H1 (cell line): ENCODE results near the gene APOL1. TPM values are rescaled to one million over a fixed set of nuclear protein-coding genes. Genes with fewer than 3 reads are reported as not detected.

Experiments used
- CTCF ChIA-PET: fragments of 300-600 bp; sonication (Branson Sonifier 250); formaldehyde crosslinking; loops from one replicate; lab custom pipeline; 2021; ENCODE audit not compliant: partially characterized antibody; lab: Charles Lee
- POLR2A ChIA-PET: fragments of 300-600 bp; sonication (Branson Sonifier 250); formaldehyde crosslinking; loops from one replicate; lab custom pipeline; 2021; ENCODE audit warnings: inconsistent platforms; ENCODE audit not compliant: partially characterized antibody; lab: Charles Lee
- DNase-seq, 2 experiments: peaks; one replicate each; pipeline versions ENCODE4 v3.0.0 to v3.0.0-alpha.2; 2010 to 2022; ENCODE audit warnings: low spot score in 2 of 2, low read depth in 1 of 2, mixed read lengths in 1 of 2
- FAIRE-seq: peaks from 2 replicates; lab custom pipeline; 2011; peaks lifted over from hg19 to GRCh38; lab: Jason Lieb, UNC
- H2AFZ ChIP-seq: 2 replicates; pipeline ENCODE4 v1.8.1; 2012; ENCODE audit warnings: low read length, inconsistent platforms
- H2AK5ac ChIP-seq: 2 replicates; pipeline ENCODE4 v1.6.1; 2013; ENCODE audit warnings: low read depth, low read length
- H2BK120ac ChIP-seq: replicated peaks from 2 replicates; pipeline ENCODE3; 2013; ENCODE audit warnings: low read depth, low read length, inconsistent platforms
- H2BK12ac ChIP-seq: 2 replicates; pipeline ENCODE4 v1.6.1; 2013; ENCODE audit warnings: low read depth, low read length
- H2BK15ac ChIP-seq: 2 replicates; pipeline ENCODE4 v1.6.1; 2013; ENCODE audit warnings: low read length
- H2BK20ac ChIP-seq: 2 replicates; pipeline ENCODE4 v1.6.1; 2013; ENCODE audit warnings: low read length
- H2BK5ac ChIP-seq: 2 replicates; pipeline ENCODE4 v1.6.1; 2013; ENCODE audit warnings: low read depth, low read length
- H3K14ac ChIP-seq: 2 replicates; pipeline ENCODE4 v1.6.1; 2013; ENCODE audit warnings: inconsistent platforms; ENCODE audit not compliant: insufficient read length
- H3K18ac ChIP-seq: 2 replicates; pipeline ENCODE4 v1.6.1; 2013; ENCODE audit warnings: low read length; ENCODE audit errors: extremely low read depth
- H3K23ac ChIP-seq: 2 replicates; pipeline ENCODE4 v1.6.1; 2013; ENCODE audit warnings: inconsistent platforms; ENCODE audit not compliant: insufficient read length
- H3K23me2 ChIP-seq: 2 replicates; pipeline ENCODE4 v1.6.1; 2013; ENCODE audit warnings: low read depth, low read length
- H3K27ac ChIP-seq: 2 replicates; pipeline ENCODE4 v1.6.1; 2011; ENCODE audit warnings: low read depth, low read length, inconsistent platforms
- H3K27me3 ChIP-seq, 4 experiments: replicated peaks in 1 of 4; 1 replicate in 1 of 4; 2 replicates in 3 of 4; pipeline versions ENCODE4 v1.6.1 to v1.8.1; 2011 to 2013; ENCODE audit warnings: low read length in 3 of 4, mild to moderate bottlenecking in 3 of 4, inconsistent platforms in 2 of 4, mixed read lengths in 2 of 4, moderate library complexity in 1 of 4; ENCODE audit not compliant: control insufficient read depth in 3 of 4, insufficient read depth in 3 of 4; ENCODE audit errors: extremely low read depth in 1 of 4
- H3K36me3 ChIP-seq, 4 experiments: 2 replicates each; pipeline versions ENCODE4 v1.6.1 to v1.8.1; 2011 to 2013; ENCODE audit warnings: mild to moderate bottlenecking in 4 of 4, low read length in 3 of 4, moderate library complexity in 2 of 4, control low read depth in 1 of 4, inconsistent platforms in 1 of 4; ENCODE audit not compliant: insufficient read depth in 4 of 4, control insufficient read depth in 2 of 4
- H3K4ac ChIP-seq: replicated peaks from 2 replicates; pipeline ENCODE3; 2013; ENCODE audit warnings: low read length, low read depth, mixed read lengths, inconsistent platforms; ENCODE audit not compliant: insufficient read length
- H3K4me1 ChIP-seq, 4 experiments: replicated peaks in 1 of 4; 1 replicate in 1 of 4; 2 replicates in 3 of 4; pipeline versions ENCODE4 v1.6.1 to v1.8.1; 2011 to 2013; ENCODE audit warnings: low read length in 3 of 4, inconsistent platforms in 2 of 4, mixed read lengths in 1 of 4; ENCODE audit not compliant: insufficient read depth in 4 of 4, control insufficient read depth in 3 of 4
- H3K4me2 ChIP-seq, 2 experiments: 2 replicates each; pipeline versions ENCODE4 v1.6.1 to v1.8.1; 2011 to 2013; ENCODE audit warnings: low read depth in 2 of 2, low read length in 2 of 2, control low read depth in 1 of 2, inconsistent platforms in 1 of 2, mild to moderate bottlenecking in 1 of 2; ENCODE audit not compliant: insufficient read depth in 1 of 2
- H3K4me3 ChIP-seq, 4 experiments: fragments of 200-600, 300-600 bp in 1 of 4; sonication (generic), shearing (Covaris generic), sonication (Bioruptor Twin) in 1 of 4; 2 replicates each; pipeline versions ENCODE4 v1.5.1 to v1.8.1; 2011 to 2016; ENCODE audit warnings: low read length in 4 of 4, low read depth in 3 of 4, control low read depth in 2 of 4, inconsistent platforms in 2 of 4, mild to moderate bottlenecking in 2 of 4, mixed read lengths in 1 of 4, moderate library complexity in 1 of 4; ENCODE audit not compliant: insufficient read depth in 2 of 4; ENCODE audit errors: extremely low read depth in 1 of 4
- H3K56ac ChIP-seq: replicated peaks from 2 replicates; pipeline ENCODE3; 2013; ENCODE audit warnings: low read depth, mild to moderate bottlenecking, mixed read lengths, low read length, inconsistent platforms; ENCODE audit not compliant: insufficient read length
- H3K79me1 ChIP-seq: 2 replicates; pipeline ENCODE4 v1.6.1; 2013; ENCODE audit warnings: low read depth, low read length, control low read depth
- H3K79me2 ChIP-seq, 2 experiments: 2 replicates each; pipeline versions ENCODE4 v1.6.1 to v1.8.1; 2012 to 2013; ENCODE audit warnings: low read length in 2 of 2, mild to moderate bottlenecking in 2 of 2, inconsistent platforms in 1 of 2; ENCODE audit not compliant: insufficient read depth in 2 of 2, control insufficient read depth in 1 of 2
- H3K9ac ChIP-seq, 4 experiments: replicated peaks in 1 of 4; 1 replicate in 1 of 4; 2 replicates in 3 of 4; pipeline versions ENCODE4 v1.6.1 to v1.8.1; 2011 to 2013; ENCODE audit warnings: low read depth in 3 of 4, low read length in 3 of 4, control low read depth in 2 of 4, mild to moderate bottlenecking in 2 of 4, moderate library complexity in 2 of 4, inconsistent platforms in 1 of 4; ENCODE audit errors: extremely low read depth in 1 of 4
- H3K9me3 ChIP-seq, 2 experiments: 2 replicates each; pipeline versions ENCODE4 v1.6.1 to v1.8.1; 2012 to 2013; ENCODE audit warnings: mild to moderate bottlenecking in 2 of 2, moderate library complexity in 2 of 2, control low read depth in 1 of 2, inconsistent platforms in 1 of 2, low read depth in 1 of 2, low read length in 1 of 2, mixed read lengths in 1 of 2; ENCODE audit not compliant: insufficient read depth in 2 of 2
- H4K20me1 ChIP-seq, 2 experiments: replicated peaks in 1 of 2; 2 replicates each; pipeline versions ENCODE3 to v1.8.1; 2011 to 2013; ENCODE audit warnings: inconsistent platforms in 2 of 2, low read length in 2 of 2, mild to moderate bottlenecking in 1 of 2; ENCODE audit not compliant: insufficient read depth in 2 of 2, control insufficient read depth in 1 of 2
- H4K5ac ChIP-seq: 2 replicates; pipeline ENCODE4 v1.6.1; 2013; ENCODE audit warnings: low read length, low read depth, mixed read lengths, inconsistent platforms; ENCODE audit not compliant: insufficient read length
- H4K8ac ChIP-seq: 2 replicates; pipeline ENCODE4 v1.8.0; 2013; ENCODE audit warnings: mild to moderate bottlenecking, moderate library complexity, low read length, inconsistent platforms; ENCODE audit not compliant: insufficient read depth; ENCODE audit errors: extremely low read depth
- H4K91ac ChIP-seq: replicated peaks from 2 replicates; pipeline ENCODE3; 2013; ENCODE audit warnings: low read length, mixed read lengths, inconsistent platforms; ENCODE audit not compliant: insufficient read length
- BACH1 ChIP-seq: IDR thresholded peaks from 2 replicates; pipeline ENCODE4 v1.6.1; 2012; ENCODE audit warnings: low read length, improper control_type of control experiment
- BRCA1 ChIP-seq: IDR thresholded peaks from 2 replicates; pipeline ENCODE4 v1.6.1; 2012; ENCODE audit warnings: low read depth, low read length, improper control_type of control experiment
- CREB1 ChIP-seq: IDR thresholded peaks from 2 replicates; pipeline ENCODE4 v1.6.1; 2012; ENCODE audit warnings: inconsistent platforms
- CTBP2 ChIP-seq: IDR thresholded peaks from 2 replicates; pipeline ENCODE4 v1.7.0; 2011; ENCODE audit warnings: borderline replicate concordance, mild to moderate bottlenecking, moderate library complexity, mixed read lengths, low read length; ENCODE audit not compliant: insufficient read depth, insufficient read length
- HDAC2 ChIP-seq, 2 experiments: fragments of 300-600 bp in 1 of 2; sonication (generic) in 1 of 2; IDR thresholded peaks; 2 replicates each; pipeline ENCODE4 v1.6.1; 2011 to 2012; ENCODE audit warnings: low read depth in 2 of 2, low read length in 2 of 2, mild to moderate bottlenecking in 2 of 2, moderate library complexity in 2 of 2, borderline replicate concordance in 1 of 2, inconsistent platforms in 1 of 2
- MAX ChIP-seq: IDR thresholded peaks from 2 replicates; pipeline ENCODE4 v1.6.1; 2012; ENCODE audit warnings: inconsistent platforms
- POU5F1 ChIP-seq: IDR thresholded peaks from 2 replicates; pipeline ENCODE4 v1.6.1; 2011; ENCODE audit warnings: low read depth, mild to moderate bottlenecking, low read length, moderate library complexity
- RBBP5 ChIP-seq: IDR thresholded peaks from 2 replicates; pipeline ENCODE4 v1.7.1; 2012; ENCODE audit warnings: low read depth, mild to moderate bottlenecking, inconsistent platforms, low read length, moderate library complexity, borderline replicate concordance
- RNF2 ChIP-seq: fragments of 200-900, 300-1000 bp; sonication (generic); IDR thresholded peaks from 2 replicates; pipeline ENCODE4 v1.7.1; 2016; ENCODE audit warnings: borderline replicate concordance, low read depth, mild to moderate bottlenecking, antibody characterized with exemption, low read length; ENCODE audit not compliant: poor library complexity, severe bottlenecking; ENCODE audit errors: missing control alignments
- SRF ChIP-seq: IDR thresholded peaks from 2 replicates; pipeline ENCODE4 v1.6.1; 2011; ENCODE audit warnings: mild to moderate bottlenecking, low read depth, low read length, moderate library complexity
- WGBS, 2 experiments: shearing (Covaris generic) in 1 of 2; methylation state at CpG; one replicate each; pipeline versions ENCODE4 v1.1.6 to v1.1.7; 2013 to 2015; ENCODE audit warnings: low lambda C conversion rate in 2 of 2, mixed read lengths in 2 of 2, inconsistent platforms in 1 of 2, low coverage in 1 of 2, missing lambda C conversion rate in 1 of 2; ENCODE audit not compliant: insufficient replicate concordance in 2 of 2, insufficient coverage in 1 of 2, insufficient read length in 1 of 2; ENCODE audit errors: extremely low coverage in 1 of 2, missing lambda C conversion rate in 1 of 2; 5-methylcytosine and 5-hydroxymethylcytosine counted together
- polyA plus RNA-seq, 7 experiments: library from polyadenylated mRNA; depleted of rRNA in 3 of 7; stranded (reverse) in 5 of 7; unstranded in 2 of 7; fragments of >200 nt in 5 of 7; fragments of 200-250 nt in 2 of 7; gene quantifications; 1 replicate in 5 of 7; 2 replicates in 1 of 7; 4 replicates in 1 of 7; pipeline versions ENCODE4 v1.2.1 to v1.2.3, GENCODE V29; 2011 to 2013; ENCODE audit warnings: missing spikeins in 2 of 7, mixed read lengths in 2 of 7
- total RNA-seq: library from RNA; stranded (reverse); fragmentation: NEBNext Ultra II Directional; extraction: Animal tissue kit (Norgen Biotek cat#: 25700); gene quantifications from 2 replicates; pipeline ENCODE4 v1.2.1, GENCODE V29; 2021

The APOL1 gene
- total and polyA plus RNA-seq, 2 of the 8 experiments (the other 6 are each of a cell fraction or from before 2014, with no cell fraction given) = not detected

DNA sequence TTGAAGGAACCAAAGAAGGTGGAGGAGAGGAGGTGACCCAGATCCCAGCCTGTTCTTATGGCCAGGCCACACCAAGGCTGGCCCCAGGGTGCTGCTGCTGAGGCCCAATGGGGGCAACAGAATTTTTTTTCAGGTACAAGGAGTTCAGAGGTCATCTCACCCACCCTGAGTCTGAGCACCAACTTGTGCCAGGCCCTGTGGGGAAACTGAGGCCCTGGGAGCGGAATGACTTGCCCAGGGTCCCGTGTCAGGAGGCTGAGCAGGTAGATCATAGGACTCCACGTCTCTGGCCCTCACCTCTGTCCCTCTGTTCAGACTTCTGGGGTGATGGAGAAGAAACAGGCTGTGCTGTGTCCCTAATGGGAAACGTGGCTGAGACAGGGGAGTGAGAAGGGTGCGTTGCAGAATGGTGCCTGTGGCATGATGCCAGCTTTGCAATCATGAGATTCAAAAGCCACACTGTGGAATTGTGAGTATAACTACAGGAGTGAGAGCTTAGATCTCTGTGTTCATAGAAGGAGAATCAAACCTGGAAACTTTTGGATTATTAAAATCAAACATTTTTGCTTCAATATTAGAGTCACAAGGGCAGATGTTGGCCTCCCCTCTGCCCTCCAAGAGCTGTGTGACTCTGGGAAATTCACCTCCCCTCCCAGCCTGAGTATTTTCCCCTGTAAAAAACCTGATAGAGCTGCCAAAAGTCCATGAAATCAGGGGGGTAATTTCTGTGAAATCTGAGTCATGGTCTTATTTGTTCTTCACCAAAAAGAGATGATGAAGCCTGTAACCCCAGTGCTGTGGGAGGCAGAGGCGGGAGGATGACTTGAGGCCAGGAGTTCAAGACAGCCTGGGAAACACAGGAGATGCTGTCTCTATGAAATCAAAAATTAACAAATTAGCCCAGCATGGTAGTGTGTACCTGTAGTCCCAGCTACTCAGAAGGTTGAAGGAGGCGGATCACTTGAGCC is 874 bp downstream of the APOL1 start:
- Histone ChIP-seq H3K27me3 (no peaks in the 10 kb centered on the region; a peak in 1 of 7 replicates), H4K91ac (no peak overlapping the region), H2BK20ac (no peak overlapping the region; the same call in 1 of the 2 replicates), H3K79me1 (no peaks in the 10 kb centered on the region), H3K23ac (no peak overlapping the region), H3K4me3 (no peak overlapping the region), H3K4me2 (no peak overlapping the region), H3K4ac (no peak overlapping the region), H2BK5ac (no peak overlapping the region), H2BK120ac (no peak overlapping the region), H2BK15ac (peak overlapping the region; percentile 46; the same call in 1 of the 2 replicates), H4K8ac (no peak overlapping the region), H4K20me1 (no peaks in the 10 kb centered on the region), H3K9me3 (peaks cover 0 to 3% of the 10 kb centered on the region in 2 experiments; a peak in 1 of 4 replicates), H3K56ac (no peak overlapping the region), H3K27ac (no peak overlapping the region), H3K36me3 (no peaks in the 10 kb centered on the region), H3K18ac (no peak overlapping the region), H2AK5ac (no peak overlapping the region), H2BK12ac (no peak overlapping the region), H3K14ac (no peak overlapping the region), H4K5ac (no peak overlapping the region), H3K4me1 (peaks cover 3 to 11% (median 5%) of the 10 kb centered on the region in 4 experiments; a peak in 6 of 7 replicates), H3K23me2 (no peaks in the 10 kb centered on the region), H2AFZ (no peak overlapping the region), H3K9ac (no peak overlapping the region; a peak in 1 of 7 replicates), H3K79me2 (no peaks in the 10 kb centered on the region)
- 75% methylated on average over 6 of the region's 7 CpGs; no CpG with 5 or more reads in 1 of the 2 experiments for WGBS, 2 experiments
- FAIRE-seq (no peak), DNase-seq (no peak)
- ChIA-PET CTCF (interaction anchor here (0.6 to 3.9 kb wide), 7 partner anchors 8 to 217 kb away, joined by 3 to 30 read pairs (median 5); partner anchors contain the start of gene APOL2), POLR2A (interaction anchor here (0.8 to 1.2 kb wide), 2 partner anchors 14 to 59 kb away, joined by 3 to 4 read pairs; partner anchors contain the start of gene APOL2)
- TF ChIP-seq HDAC2 (IDR thresholded peaks at IDR 0.05; ENCODE audit: borderline replicate concordance in 1 of 2, low read depth in 2 of 2, low read length in 2 of 2) = no peak
- no peak for TF ChIP-seq RBBP5
- no peak for TF ChIP-seq BACH1
- no peak for TF ChIP-seq POU5F1
- TF ChIP-seq RNF2 = no peak
- no peak for TF ChIP-seq SRF
- TF ChIP-seq CTBP2 = no peak
- no peak for TF ChIP-seq MAX
- TF ChIP-seq CREB1 = no peak
- no peak for TF ChIP-seq BRCA1
